Tibial nerve (tissue), 4 donors: ENCODE results near the gene LSS.

Experiments
- EP300 ChIP-seq, 2 donors: sonication (generic); formaldehyde crosslinking; IDR thresholded peaks; one replicate each; pipeline ENCODE4 v1.6.1; 2017; ENCODE audit warnings: antibody characterized with exemption in 2 of 2, mild to moderate bottlenecking in 1 of 2
- POLR2A ChIP-seq, 2 donors: fragments of 450-650 bp; IDR thresholded peaks; one replicate each; pipeline ENCODE4 v1.6.1; 2017; ENCODE audit warnings: antibody characterized with exemption in 2 of 2, mild to moderate bottlenecking in 2 of 2, moderate library complexity in 2 of 2
- TF ChIP-seq, protein P1 (sequence below), 5 experiments: fragments of 200-600 bp in 3 of 5; fragments of 450-650 bp in 2 of 5; sonication (generic) in 3 of 5; IDR thresholded peaks; one replicate each; pipeline ENCODE4 v1.5.1; 2016 to 2019; ENCODE audit warnings: antibody characterized with exemption in 5 of 5, mild to moderate bottlenecking in 3 of 5, moderate library complexity in 2 of 5

DNA sequence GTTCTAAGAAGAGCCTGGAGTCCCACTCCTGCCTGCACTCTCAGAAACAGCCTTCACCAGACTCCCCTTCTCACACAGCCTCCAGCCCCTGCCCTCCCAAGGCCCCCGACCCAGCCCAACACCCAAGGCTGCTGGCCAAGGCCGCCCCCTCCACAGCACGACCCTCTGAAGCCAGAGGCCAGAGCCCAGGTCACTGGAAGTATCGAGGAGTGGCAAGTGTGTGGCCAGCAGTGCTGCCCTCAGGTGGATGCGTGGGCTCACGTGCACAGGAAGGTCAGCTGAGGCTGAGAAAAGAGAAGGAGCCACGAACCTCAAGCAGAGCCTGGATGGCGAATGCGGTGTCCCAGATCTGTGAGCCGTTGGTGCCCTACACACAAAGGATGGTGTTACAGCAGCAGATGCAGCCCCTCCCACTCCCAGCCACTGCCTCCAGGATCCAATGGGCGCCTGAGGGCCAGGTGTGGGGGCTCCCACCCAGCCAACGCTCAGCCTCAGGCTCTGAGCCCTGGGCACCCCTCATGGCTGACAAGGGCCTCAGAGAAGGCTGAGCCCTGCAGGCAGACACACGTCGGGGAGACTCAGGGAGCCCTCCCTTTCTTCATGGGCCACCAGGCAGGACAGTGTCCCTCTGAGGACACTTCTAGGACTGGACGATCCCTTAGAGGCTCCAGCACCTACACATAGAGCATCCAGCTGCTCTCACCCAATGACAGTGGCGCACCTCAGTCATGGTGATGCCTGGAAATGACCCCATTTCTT lies 18.0 kb downstream of the LSS start:
- TF ChIP-seq, protein P1, sequence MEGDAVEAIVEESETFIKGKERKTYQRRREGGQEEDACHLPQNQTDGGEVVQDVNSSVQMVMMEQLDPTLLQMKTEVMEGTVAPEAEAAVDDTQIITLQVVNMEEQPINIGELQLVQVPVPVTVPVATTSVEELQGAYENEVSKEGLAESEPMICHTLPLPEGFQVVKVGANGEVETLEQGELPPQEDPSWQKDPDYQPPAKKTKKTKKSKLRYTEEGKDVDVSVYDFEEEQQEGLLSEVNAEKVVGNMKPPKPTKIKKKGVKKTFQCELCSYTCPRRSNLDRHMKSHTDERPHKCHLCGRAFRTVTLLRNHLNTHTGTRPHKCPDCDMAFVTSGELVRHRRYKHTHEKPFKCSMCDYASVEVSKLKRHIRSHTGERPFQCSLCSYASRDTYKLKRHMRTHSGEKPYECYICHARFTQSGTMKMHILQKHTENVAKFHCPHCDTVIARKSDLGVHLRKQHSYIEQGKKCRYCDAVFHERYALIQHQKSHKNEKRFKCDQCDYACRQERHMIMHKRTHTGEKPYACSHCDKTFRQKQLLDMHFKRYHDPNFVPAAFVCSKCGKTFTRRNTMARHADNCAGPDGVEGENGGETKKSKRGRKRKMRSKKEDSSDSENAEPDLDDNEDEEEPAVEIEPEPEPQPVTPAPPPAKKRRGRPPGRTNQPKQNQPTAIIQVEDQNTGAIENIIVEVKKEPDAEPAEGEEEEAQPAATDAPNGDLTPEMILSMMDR (IDR thresholded peaks at IDR 0.05), result no peak
- no peak for TF ChIP-seq POLR2A (IDR thresholded peaks at IDR 0.05)
- no peak for TF ChIP-seq EP300 (IDR thresholded peaks at IDR 0.05)
